NCI-H1694 (cell line): ENCODE results near the gene AQP1.

Experiments
- DNase-seq: peaks from one replicate; lab custom pipeline; 2025; lab: John Stamatoyannopoulos, UW

AQP1 gene

GRCh38 chr7:30906515-30907240 lies 5.0 kb upstream of the AQP1 start:
- DNase-seq, result no peak

- DNase-seq, result no peak
These were observed 4.0 kb upstream of the AQP1 start for GRCh38 chr7:30907527-30908267.

GRCh38 chr7:30908681-30909080 lies 3.0 kb upstream of the AQP1 start:
- no peak for DNase-seq

GRCh38 chr7:30909431-30909830 lies 2.2 kb upstream of the AQP1 start:
- DNase-seq, result no peak

- DNase-seq, result no peak
These were observed 1.1 kb upstream of the AQP1 start for GRCh38 chr7:30910411-30911073.

GRCh38 chr7:30911133-30911532 lies 520 bp upstream of the AQP1 start:
- no peak for DNase-seq

- no peak for DNase-seq
These were observed 523 bp downstream of the AQP1 start for GRCh38 chr7:30912021-30912730.

GRCh38 chr7:30912731-30912985 lies 1.0 kb downstream of the AQP1 start:
- DNase-seq, result no peak

- DNase-seq, result no peak
These were observed 1.5 kb downstream of the AQP1 start for GRCh38 chr7:30912986-30913811.

GRCh38 chr7:30913821-30914515 lies 2.3 kb downstream of the AQP1 start:
- DNase-seq, result no peak

GRCh38 chr7:30914596-30914995 lies 2.9 kb downstream of the AQP1 start:
- DNase-seq, result no peak

- no peak for DNase-seq
These were observed 3.5 kb downstream of the AQP1 start for GRCh38 chr7:30915005-30915601.

GRCh38 chr7:30915751-30916150 lies 4.1 kb downstream of the AQP1 start:
- no peak for DNase-seq

- DNase-seq, result no peak
These were observed 4.6 kb downstream of the AQP1 start for GRCh38 chr7:30916255-30916654.

- DNase-seq, result no peak
These were observed 5.1 kb downstream of the AQP1 start for GRCh38 chr7:30916767-30917166.

GRCh38 chr7:30917216-30917893 lies 5.7 kb downstream of the AQP1 start:
- DNase-seq, result no peak

- DNase-seq, result no peak
These were observed 7.0 kb downstream of the AQP1 start for GRCh38 chr7:30918676-30919075.

- peak; percentile 21 for DNase-seq
These were observed 8.4 kb downstream of the AQP1 start for GRCh38 chr7:30920021-30920583.

GRCh38 chr7:30920584-30921539 lies 9.2 kb downstream of the AQP1 start:
- DNase-seq, result no peak
